Upper lobe of right lung (tissue), 1 donor: ENCODE measurements around the gene FBXW4. TPM values are rescaled to one million over a fixed set of nuclear protein-coding genes. Genes with fewer than 3 reads are reported as not detected.
A peak's percentile ranks its signal among the peaks of the same experiment; 100 is the strongest.

Source experiments
- ATAC-seq: fragments of 200-7000 bp; cut with Tn5 transposase; one replicate; pipeline ENCODE4 v1.9.1; 2020; ENCODE audit warnings: mild to moderate bottlenecking, moderate library complexity
- DNase-seq: peaks from one replicate; pipeline ENCODE4 v3.0.0-alpha.2; 2020
- H3K27ac ChIP-seq: fragments of 200-600 bp; one replicate; pipeline ENCODE4 v1.8.0; 2022
- H3K27me3 ChIP-seq: fragments of 200-600 bp; one replicate; pipeline ENCODE4 v1.8.0; 2022; ENCODE audit warnings: mild to moderate bottlenecking
- H3K36me3 ChIP-seq: fragments of 200-600 bp; one replicate; pipeline ENCODE4 v1.8.0; 2022
- H3K4me1 ChIP-seq: fragments of 200-600 bp; one replicate; pipeline ENCODE4 v1.8.0; 2022
- H3K4me3 ChIP-seq: fragments of 200-600 bp; one replicate; pipeline ENCODE4 v1.8.0; 2022; ENCODE audit warnings: mild to moderate bottlenecking
- H3K9me3 ChIP-seq: fragments of 200-600 bp; one replicate; pipeline ENCODE4 v1.8.0; 2022
- intact Hi-C: fragments of 100-400 bp; cut with DNase I; formaldehyde crosslinking; loops from one replicate; pipeline ENCODE4 v1.11.0; 2022
- total RNA-seq: library from RNA; stranded (reverse); fragmentation: NEBNext Ultra II Directional; extraction: Animal tissue kit (Norgen Biotek cat#: 25700); gene quantifications from one replicate; pipeline ENCODE4 v1.2.1, GENCODE V29; 2021
- TF ChIP-seq, protein P1 (sequence below): fragments of 200-600 bp; IDR thresholded peaks from one replicate; pipeline ENCODE4 v1.8.0; 2022; ENCODE audit warnings: antibody characterized with exemption
- donor health status: DM: no; HTN: yes; CAD: no; lungs with severe emphysema.

The FBXW4 gene
- total RNA-seq, 1 donor from 2014 or later = 94.3 TPM

DNA sequence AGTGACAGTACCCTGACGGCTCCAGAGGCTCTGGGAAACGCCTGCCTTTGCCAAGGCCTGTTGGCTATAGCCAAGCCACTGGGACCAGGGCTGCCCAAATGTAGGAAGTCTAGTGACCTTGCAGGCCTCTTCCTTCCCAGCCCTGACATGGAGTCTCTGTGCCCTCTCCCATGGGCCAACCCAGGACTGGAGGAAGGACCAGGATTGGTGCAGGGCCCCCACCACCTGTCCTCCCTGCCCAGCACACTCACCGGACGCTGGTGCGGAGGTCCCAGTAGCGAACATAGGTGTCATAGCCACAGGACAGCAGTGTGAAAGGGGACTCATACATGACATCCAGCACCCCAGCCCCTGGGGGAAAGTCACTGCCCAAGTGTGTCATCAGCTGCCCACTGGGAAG, 82.9 kb downstream of the FBXW4 start:
- H3K9me3 ChIP-seq = no peaks in the 10 kb centered on the region
- H3K36me3 ChIP-seq = peaks cover 59% of the 10 kb centered on the region
- TF ChIP-seq, protein P1, sequence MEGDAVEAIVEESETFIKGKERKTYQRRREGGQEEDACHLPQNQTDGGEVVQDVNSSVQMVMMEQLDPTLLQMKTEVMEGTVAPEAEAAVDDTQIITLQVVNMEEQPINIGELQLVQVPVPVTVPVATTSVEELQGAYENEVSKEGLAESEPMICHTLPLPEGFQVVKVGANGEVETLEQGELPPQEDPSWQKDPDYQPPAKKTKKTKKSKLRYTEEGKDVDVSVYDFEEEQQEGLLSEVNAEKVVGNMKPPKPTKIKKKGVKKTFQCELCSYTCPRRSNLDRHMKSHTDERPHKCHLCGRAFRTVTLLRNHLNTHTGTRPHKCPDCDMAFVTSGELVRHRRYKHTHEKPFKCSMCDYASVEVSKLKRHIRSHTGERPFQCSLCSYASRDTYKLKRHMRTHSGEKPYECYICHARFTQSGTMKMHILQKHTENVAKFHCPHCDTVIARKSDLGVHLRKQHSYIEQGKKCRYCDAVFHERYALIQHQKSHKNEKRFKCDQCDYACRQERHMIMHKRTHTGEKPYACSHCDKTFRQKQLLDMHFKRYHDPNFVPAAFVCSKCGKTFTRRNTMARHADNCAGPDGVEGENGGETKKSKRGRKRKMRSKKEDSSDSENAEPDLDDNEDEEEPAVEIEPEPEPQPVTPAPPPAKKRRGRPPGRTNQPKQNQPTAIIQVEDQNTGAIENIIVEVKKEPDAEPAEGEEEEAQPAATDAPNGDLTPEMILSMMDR = no peak
- H3K4me1 ChIP-seq = no peaks in the 10 kb centered on the region
- ATAC-seq (no peak), DNase-seq (no peak)
- H3K27ac ChIP-seq = no peak overlapping the region
- H3K4me3 ChIP-seq = no peak overlapping the region
- intact Hi-C loops = no loop called here
- no peaks in the 10 kb centered on the region for H3K27me3 ChIP-seq

DNA sequence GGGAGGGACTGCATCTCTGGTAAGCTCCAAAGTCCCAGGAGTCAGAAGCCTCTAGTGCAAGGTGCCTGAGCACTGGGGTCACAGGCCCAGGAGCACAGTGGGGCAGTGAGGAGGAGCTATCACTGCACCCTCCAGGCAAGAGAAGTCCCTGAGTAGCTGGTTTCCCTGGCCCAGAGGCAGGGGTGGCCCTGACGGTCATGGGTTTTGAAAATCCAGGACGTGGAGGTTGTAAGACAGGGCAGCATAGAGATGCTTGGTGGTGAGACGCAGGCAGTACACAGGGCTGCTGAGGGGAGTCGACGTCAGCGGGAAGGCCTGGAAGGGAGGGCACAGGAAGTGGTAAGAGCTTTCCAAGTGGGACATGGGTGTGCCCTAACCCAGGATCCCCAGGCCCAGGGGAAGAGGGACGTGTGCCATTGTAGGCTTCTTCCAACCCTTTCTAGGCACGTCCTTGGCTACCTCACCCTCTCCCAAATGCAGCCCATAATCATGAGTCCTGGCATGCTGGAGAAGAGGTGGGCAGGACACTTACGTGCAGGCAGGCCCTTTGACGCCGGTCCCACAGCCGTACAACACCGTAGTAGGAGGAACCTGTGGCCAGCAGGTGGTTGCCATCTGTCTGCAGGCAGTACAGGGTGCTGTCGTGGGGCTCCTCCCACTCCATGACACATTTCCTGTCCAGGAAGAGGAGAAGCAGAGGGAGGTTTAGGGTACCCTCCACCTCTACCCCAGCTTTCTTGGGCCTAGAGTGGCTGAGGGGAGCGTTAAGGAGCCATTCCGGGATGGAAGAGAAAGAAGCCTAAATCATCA, 83.7 kb downstream of the FBXW4 start:
- intact Hi-C loops = no loop called here
- no peak for ATAC-seq
- H3K27ac ChIP-seq = no peak overlapping the region
- no peaks in the 10 kb centered on the region for H3K9me3 ChIP-seq
- H3K4me3 ChIP-seq = no peak overlapping the region
- no peak for DNase-seq
- H3K4me1 ChIP-seq = no peaks in the 10 kb centered on the region
- H3K27me3 ChIP-seq = no peaks in the 10 kb centered on the region
- peaks cover 60% of the 10 kb centered on the region for H3K36me3 ChIP-seq
- TF ChIP-seq, protein P1 = no peak

DNA sequence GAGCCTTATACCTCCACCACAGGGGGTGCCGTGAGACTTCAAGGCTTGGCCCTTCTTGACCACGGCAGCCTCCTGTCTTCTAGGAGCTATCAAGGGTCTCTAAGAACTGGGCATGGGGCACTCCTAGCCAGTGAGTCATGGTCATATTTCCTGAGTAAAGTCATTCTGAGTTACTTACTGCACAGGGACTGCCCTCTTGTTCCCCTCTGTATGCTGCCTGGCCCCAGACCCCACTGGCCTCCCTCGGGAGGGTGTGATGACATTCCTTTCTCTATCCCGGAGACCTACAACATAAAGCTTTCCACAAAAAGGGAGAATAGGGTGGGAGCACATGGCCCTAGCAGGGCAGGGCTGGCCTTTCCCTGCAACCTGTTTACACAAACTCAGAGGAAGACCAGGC, 85.5 kb downstream of the FBXW4 start:
- ATAC-seq = no peak
- DNase-seq = no peak
- H3K27ac ChIP-seq = no peak overlapping the region
- H3K9me3 ChIP-seq = no peaks in the 10 kb centered on the region
- peaks cover 71% of the 10 kb centered on the region for H3K36me3 ChIP-seq
- no peaks in the 10 kb centered on the region for H3K4me1 ChIP-seq
- no peaks in the 10 kb centered on the region for H3K27me3 ChIP-seq
- no peak overlapping the region for H3K4me3 ChIP-seq
- intact Hi-C loops = no loop called here
- TF ChIP-seq, protein P1 = no peak

- no peak overlapping the region for H3K27ac ChIP-seq
- TF ChIP-seq, protein P1 = no peak
- no peaks in the 10 kb centered on the region for H3K4me1 ChIP-seq
- intact Hi-C loops = no loop called here
- H3K27me3 ChIP-seq = no peaks in the 10 kb centered on the region
- H3K9me3 ChIP-seq = no peaks in the 10 kb centered on the region
- no peak for DNase-seq
- H3K36me3 ChIP-seq = peaks cover 68% of the 10 kb centered on the region
- no peak overlapping the region for H3K4me3 ChIP-seq
- ATAC-seq = no peak
These were observed 87.8 kb downstream of the FBXW4 start for GRCh38 chr10:101607124-101607523.

GRCh38 chr10:101602761-101603398, 92.1 kb downstream of the FBXW4 start:
- TF ChIP-seq, protein P1 = peak; percentile 80
- Histone ChIP-seq H3K9me3 (no peaks in the 10 kb centered on the region), H3K4me1 (no peaks in the 10 kb centered on the region), H3K27me3 (no peaks in the 10 kb centered on the region), H3K36me3 (peaks cover 26% of the 10 kb centered on the region), H3K4me3 (no peak overlapping the region), H3K27ac (no peak overlapping the region)
- peak; percentile 88 for DNase-seq
- peak; percentile 93 for ATAC-seq
- intact Hi-C loops = loop anchor here (5.0 kb wide), 1 partner anchor 179 kb away; the partner anchor contains the start of gene NPM3
